SK-MEL-5 (cell line): Measurements from ENCODE around the gene ADSL. TPM values are rescaled to one million over a fixed set of nuclear protein-coding genes. Genes with fewer than 3 reads are reported as not detected.
"Not testable (repeated sequence)": the region's sequence is repeated elsewhere in the genome, so short reads cannot be mapped to it uniquely, and the experiment has no call there.

Source experiments
- DNase-seq: peaks from one replicate; pipeline ENCODE4 v3.0.0-alpha.2; 2016; ENCODE audit warnings: low read depth, low spot score
- in situ Hi-C: cut with HindIII; loops from 2 replicates; pipeline ENCODE4 v1.10.0; 2016; ENCODE audit warnings: low sequenced_read_pairs, high pct_unique_total_duplicates, low pct_unique_long_range_greater_than_20kb
- polyA plus RNA-seq, 2 experiments: library from polyadenylated mRNA; depleted of rRNA; stranded (reverse); fragments of >200 nt; gene quantifications; 2 replicates each; pipeline ENCODE4 v1.2.3, GENCODE V29; 2015
- total RNA-seq: library from RNA; depleted of rRNA; stranded (reverse); fragments of >200 nt; shearing (Covaris generic); gene quantifications from 2 replicates; pipeline ENCODE4 v1.2.3, GENCODE V29; 2014; rRNA removed

Gene ADSL
- total RNA-seq = 308 and 320 TPM in 2 replicates
- 177 and 188 TPM in 2 replicates for polyA plus RNA-seq (2015; cell fraction: cytosol; rRNA removed)
- 162 and 171 TPM in 2 replicates for polyA plus RNA-seq (2015; cell fraction: nucleus; rRNA removed)

DNA sequence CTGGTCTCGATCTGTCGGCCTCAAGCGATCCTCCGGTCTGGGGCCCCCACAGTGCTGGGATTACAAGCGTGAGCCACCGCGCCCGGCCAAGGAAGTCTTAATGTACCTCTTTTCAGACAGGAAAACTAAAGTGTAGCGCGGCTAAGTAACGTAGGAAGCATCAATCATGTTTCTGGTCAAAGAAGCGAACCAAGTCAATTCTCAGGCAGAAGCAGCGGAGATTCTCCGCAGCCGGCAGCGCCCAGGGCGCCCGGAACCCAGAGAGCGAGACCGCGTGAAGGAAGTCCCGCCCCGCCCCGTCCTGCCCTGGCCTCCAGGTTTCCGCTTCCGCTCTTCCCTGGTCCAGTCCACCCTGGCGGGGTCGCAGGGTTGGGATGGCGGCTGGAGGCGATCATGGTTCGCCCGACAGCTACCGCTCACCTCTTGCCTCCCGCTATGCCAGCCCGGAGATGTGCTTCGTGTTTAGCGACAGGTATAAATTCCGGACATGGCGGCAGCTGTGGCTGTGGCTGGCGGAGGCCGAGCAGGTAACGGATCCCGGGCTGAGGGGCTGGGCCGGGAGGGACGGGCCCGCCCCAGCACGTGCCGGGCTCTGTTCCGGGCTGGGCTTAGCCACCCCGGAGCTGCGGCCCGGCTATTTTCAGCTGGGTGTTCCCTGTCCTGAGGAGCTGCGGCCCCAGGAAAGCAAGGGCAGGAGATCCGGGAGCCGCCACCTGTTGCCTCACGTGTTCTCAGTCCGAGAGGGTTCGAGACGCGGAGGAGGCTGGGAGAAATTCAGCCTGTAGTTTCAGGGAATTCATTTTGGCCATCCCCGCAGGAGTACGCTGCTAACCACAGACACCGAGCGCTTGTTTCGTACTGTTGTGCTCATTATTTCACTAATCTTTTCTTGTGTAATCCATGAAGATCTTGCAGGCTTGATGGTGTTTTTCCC lies at the start of gene ADSL:
Gene ADSL, plus strand, starts transcription at position 316 of the 934 bp plus-strand sequence. Its CDS starts 59 bp downstream, at position 375.
- in situ Hi-C loops = no loop called here
- peak; percentile 91 for DNase-seq

DNA sequence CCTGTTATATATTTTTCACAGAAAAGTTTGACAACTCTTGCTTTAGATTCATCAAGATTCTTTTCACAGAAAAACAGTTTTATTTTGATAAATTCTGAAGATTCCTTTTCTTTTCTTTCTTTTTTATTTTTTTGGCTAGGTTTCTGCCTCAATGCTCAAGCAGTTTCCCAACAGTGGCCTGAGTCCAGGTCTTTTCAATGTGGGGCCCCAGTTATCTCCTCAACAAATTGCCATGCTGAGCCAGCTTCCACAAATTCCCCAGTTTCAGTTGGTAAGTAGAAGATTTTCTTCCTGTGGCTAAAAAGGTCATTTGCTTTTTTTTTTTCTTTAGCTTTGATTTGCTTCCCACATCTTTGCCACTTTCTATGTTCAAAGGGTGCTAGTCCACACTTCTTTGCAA lies 46.0 kb upstream of the ADSL start:
- no peak for DNase-seq
- in situ Hi-C loops = no loop called here

DNA sequence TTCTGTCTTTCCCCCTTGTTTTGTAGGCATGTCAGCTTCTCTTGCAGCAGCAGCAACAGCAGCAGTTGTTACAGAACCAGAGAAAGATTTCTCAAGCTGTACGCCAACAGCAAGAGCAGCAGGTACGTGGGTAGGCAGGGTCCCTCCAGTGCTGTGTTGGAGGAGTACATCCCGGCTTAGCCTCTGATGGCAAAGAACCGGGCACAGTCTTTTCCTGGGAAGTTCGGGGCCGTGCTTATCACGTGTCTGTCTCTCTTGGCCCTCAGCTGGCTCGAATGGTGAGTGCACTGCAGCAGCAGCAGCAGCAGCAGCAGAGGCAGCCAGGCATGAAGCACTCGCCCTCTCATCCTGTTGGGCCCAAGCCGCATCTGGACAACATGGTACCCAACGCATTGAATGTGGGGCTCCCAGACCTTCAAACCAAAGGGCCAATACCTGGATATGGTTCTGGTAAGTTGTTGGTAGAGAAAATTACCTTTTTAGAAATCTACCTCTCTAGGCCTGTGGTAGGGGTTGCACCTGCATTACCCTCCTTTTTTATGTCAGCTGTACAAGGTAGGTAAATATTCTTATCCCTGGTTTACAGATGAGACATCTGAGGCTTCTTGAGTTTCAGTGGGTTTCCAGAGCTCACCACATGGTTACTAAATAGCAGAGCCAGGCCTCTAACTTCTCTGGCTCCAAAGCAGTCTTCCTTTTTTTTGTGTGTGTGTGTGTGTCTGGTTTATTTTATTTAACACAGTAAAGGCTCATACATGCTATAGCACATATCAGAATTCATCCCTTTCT lies 45.2 kb upstream of the ADSL start:
- in situ Hi-C loops = no loop called here
- no peak for DNase-seq

GRCh38 chr22:40302149-40302548 lies 44.2 kb upstream of the ADSL start:
- no peak for DNase-seq
- in situ Hi-C loops = no loop called here

DNA sequence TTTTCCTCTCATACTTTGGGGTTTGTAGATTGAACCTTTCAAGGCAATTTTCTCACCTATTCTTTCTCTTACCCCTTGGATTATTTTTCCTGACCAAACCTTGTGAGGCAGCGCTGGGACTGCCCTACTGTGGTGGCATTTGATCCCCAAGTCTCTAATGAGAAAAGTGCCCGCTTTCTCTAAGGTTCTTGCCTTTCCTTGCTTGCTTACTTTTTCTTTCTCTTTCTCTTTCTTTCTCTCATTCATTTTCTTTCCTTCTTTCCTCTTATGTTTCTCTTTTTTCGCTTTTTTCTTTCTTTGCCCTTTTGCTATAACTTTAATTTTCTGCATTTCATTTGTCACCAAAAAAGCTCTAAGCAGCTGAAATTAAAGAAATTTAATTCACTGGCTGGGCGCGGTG lies 40.7 kb upstream of the ADSL start:
- DNase-seq = no peak
- in situ Hi-C loops = no loop called here

DNA sequence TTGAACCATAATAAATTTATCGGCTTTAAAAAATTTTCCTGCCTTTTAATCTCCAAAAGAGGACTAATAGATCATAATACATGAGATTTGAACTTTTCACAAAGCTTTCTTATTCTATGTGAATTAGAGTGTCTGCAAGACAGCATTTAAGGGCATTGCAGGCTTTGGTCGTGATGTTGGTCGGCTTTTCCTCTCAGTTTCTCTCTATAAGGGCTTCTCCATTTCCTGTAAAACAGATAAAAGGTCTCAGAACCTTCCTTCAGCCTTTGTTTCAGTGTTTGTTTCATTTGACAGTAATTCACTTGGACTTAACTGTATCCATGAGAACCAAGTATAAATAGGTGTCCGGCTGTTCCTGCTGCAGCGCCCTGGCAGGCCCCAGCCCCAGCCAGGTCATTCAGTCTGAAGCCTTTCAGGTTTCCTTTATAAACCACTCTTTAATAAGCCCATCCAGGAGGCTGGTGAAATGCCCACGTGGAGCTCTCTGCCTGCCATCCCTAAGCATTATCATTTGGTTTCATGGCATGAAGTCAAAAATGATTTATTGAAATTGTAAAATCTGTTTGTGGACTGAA lies 37.2 kb upstream of the ADSL start:
- in situ Hi-C loops = no loop called here

DNA sequence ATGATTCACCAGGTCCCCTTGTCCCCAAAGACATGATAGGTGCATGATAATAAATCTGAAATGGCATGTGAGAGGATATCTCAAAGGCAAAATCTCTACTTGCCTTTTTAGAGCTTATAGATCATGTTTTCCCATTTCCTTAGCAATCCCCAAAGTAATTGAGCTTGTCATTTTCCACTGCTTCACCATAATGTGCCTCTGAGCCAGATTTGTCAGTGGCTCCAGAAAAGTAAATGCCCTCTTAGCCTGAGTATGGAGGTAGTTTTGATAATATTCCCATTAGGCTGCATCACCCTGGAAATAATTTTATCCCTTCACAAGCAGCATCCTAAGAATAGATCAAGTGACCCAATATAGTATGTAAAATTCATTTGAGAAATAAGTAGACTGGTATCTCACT lies 36.7 kb upstream of the ADSL start:
- in situ Hi-C loops = no loop called here

More for the DNA sequence above, 37.2 kb upstream of the ADSL start:
- no peak for DNase-seq

GRCh38 chr22:40310081-40310767 lies 36.1 kb upstream of the ADSL start:
- DNase-seq = peak; percentile 83
- in situ Hi-C loops = no loop called here

More for the DNA sequence above, 36.7 kb upstream of the ADSL start:
- no peak for DNase-seq

- no peak for DNase-seq
- in situ Hi-C loops = no loop called here
Measured at GRCh38 chr22:40310768-40311120, 35.6 kb upstream of the ADSL start.

DNA sequence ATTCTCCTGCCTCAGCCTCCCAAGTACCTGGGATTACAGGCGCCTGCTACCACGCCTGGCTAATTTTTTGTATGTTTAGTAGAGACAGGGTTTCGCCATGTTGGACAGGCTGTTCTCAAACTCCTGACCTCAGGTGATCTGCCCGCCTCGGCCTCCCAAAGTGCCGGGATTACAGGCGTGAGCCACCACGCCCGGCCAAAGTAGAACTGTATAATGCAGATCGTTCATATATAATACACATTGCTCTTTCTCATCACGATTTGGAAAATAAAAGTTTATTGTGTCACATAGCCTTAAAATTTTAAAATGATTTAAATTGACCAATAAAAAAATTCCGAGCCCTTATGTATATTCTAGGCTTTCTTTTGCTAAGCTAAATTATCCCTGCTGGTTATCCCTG lies 34.7 kb upstream of the ADSL start:
- in situ Hi-C loops, DNase-seq: not testable (repeated sequence)

DNA sequence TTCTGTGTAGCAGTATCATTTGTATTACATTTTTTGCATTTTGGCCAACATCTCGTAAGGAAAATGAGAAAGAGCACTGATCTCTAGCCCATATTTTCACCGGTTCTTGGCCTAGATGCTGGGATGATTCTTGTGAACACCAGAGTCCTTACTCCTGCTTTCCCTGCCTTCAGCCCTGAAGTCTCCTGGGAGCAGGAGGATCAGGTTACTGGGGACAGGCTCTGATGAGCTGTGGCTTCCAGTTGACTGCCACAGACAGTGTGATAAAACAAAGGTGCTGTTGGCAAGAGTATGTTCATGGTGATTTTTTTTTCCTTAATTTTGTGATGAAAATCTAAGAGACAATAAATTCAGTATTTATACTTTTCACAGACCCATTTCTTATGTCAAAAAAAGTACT lies 34.2 kb upstream of the ADSL start:
- in situ Hi-C loops = no loop called here
- DNase-seq = no peak

GRCh38 chr22:40313007-40313406 lies 33.3 kb upstream of the ADSL start:
- in situ Hi-C loops = no loop called here
- DNase-seq = no peak

DNA sequence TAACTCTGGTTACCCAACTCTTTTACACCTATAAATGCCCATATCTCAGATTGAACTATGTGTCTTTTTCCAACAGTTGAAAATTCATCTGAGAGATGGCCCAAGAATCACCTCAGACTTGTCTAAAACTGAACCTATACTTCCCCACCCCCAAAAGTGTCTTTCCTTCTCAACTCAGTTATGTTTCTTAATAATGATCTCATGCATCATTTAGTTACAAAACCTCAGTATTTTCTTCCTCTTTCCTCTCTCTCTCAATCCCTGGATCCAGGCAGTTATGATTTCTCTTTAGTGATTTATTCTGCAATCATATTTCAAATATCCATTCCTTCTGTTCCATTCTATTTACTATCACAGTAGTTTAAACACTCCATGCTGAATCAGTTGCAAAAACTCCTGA lies 32.3 kb upstream of the ADSL start:
- in situ Hi-C loops = no loop called here
- DNase-seq = no peak

DNA sequence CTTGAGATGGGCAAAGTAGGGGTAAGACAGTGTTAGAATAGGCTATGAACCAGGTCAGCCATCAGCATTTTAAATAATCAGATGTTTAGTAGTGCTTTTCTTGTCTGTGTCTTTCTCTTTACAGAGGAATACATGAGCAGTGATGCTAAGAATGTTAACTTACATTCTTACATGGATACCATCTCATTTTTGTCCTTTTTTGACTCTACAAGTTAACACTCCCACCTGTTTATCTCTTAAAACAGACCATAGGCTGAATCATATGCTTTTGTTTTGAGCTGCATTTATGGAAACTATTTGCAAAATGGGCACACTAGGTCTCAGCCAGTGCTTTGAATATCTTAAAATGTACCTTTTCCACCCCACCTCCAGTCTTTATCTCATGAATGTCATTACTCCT lies 25.6 kb upstream of the ADSL start:
- in situ Hi-C loops = no loop called here
- DNase-seq = no peak

- peak; percentile 51 for DNase-seq
- in situ Hi-C loops = no loop called here
Measured at GRCh38 chr22:40322021-40322420, 24.3 kb upstream of the ADSL start.

GRCh38 chr22:40322818-40323447 lies 23.4 kb upstream of the ADSL start:
- in situ Hi-C loops = no loop called here
- no peak for DNase-seq

DNA sequence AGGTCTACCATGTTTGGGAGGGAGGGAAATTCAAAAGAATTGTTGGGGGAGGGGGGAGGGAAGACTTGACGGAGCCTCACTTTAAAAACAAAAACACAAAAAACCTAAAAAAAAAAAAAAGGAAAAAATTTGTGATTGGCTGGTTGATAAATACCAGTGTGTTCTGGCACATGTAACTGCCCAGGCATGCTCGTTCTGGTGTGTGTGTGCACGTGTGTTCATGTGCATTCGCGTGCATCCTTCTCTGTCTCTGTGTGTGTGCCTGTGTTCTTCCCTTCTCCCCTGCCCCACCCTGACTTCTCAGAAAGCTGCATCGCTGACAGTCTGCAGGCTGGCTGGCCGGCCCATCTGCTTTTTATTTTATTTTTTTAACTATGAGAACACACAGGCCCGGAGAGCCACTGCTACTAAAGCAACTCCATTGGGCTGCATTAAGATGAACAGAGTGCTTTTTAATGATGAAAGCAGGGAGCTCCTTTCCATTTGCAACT lies 22.6 kb upstream of the ADSL start:
- in situ Hi-C loops = no loop called here
- no peak for DNase-seq
